ENCODE results near the gene PCDHGB7. TPM values are rescaled to one million over a fixed set of nuclear protein-coding genes. Genes with fewer than 3 reads are reported as not detected.

PCDHGB7 gene
- total RNA-seq, 4 donors from 2014 or later = 7.1 to 27.6 (median 18.1) TPM

Other genes with a start within 250 kb of the PCDHGB7 start
- gene PCDHB7, start 245.0 kb upstream of the PCDHGB7 start, total RNA-seq = 1 to 10 TPM in 3 of 4 donors, under 1 TPM in 1; 0.51 to 8.0 (median 5.7) TPM
- 1 to 10 TPM in 2 of 4 donors, under 1 TPM in 2; under 0.01 to 5.4 (median 2.1) TPM for gene PCDHB8, start 239.9 kb upstream of the PCDHGB7 start, total RNA-seq
- gene PCDHB16, start 235.3 kb upstream of the PCDHGB7 start, total RNA-seq = 10 to 100 TPM in 1 of 4 donors, 1 to 10 TPM in 3; 3.8 to 10.2 (median 5.0) TPM
- gene PCDHB9, start 230.5 kb upstream of the PCDHGB7 start, total RNA-seq = 1 to 10 TPM; 1.8 to 5.5 (median 4.8) TPM
- gene PCDHB10, start 225.3 kb upstream of the PCDHGB7 start, total RNA-seq = 1 to 10 TPM; 2.6 to 8.3 (median 4.7) TPM
- gene PCDHB11, start 218.1 kb upstream of the PCDHGB7 start, total RNA-seq = 1 to 10 TPM; 2.4 to 9.8 (median 6.9) TPM
- gene PCDHB12, start 209.0 kb upstream of the PCDHGB7 start, total RNA-seq = 10 to 100 TPM in 1 of 4 donors, 1 to 10 TPM in 2, under 1 TPM in 1; 0.88 to 20.5 (median 9.1) TPM
- gene PCDHB13, start 203.8 kb upstream of the PCDHGB7 start, total RNA-seq = 10 to 100 TPM in 1 of 4 donors, 1 to 10 TPM in 3; 6.2 to 26.1 (median 8.5) TPM
- gene PCDHB14, start 194.3 kb upstream of the PCDHGB7 start, total RNA-seq = 10 to 100 TPM in 2 of 4 donors, 1 to 10 TPM in 2; 3.6 to 14.7 (median 9.3) TPM
- gene PCDHB15, start 172.3 kb upstream of the PCDHGB7 start, total RNA-seq = 10 to 100 TPM in 3 of 4 donors, 1 to 10 TPM in 1; 5.0 to 17.8 (median 12.1) TPM
- 1 to 10 TPM in 2 of 4 donors, under 1 TPM in 1, not detected in 1; 0.28 to 2.4 (median 2.3) TPM for gene SLC25A2, start 113.6 kb upstream of the PCDHGB7 start, total RNA-seq
- gene TAF7, start 96.9 kb upstream of the PCDHGB7 start, total RNA-seq = 100 to 1,000 TPM in 2 of 4 donors, 10 to 100 TPM in 2; 76.1 to 121 (median 98.0) TPM
- 1 to 10 TPM in 2 of 4 donors, under 1 TPM in 2; under 0.01 to 3.3 (median 1.5) TPM for gene PCDHGA1, start 87.2 kb upstream of the PCDHGB7 start, total RNA-seq
- 10 to 100 TPM in 2 of 4 donors, 1 to 10 TPM in 2; 3.2 to 11.6 (median 9.3) TPM for gene PCDHGA2, start 78.9 kb upstream of the PCDHGB7 start, total RNA-seq
- 1 to 10 TPM in 3 of 4 donors, under 1 TPM in 1; 0.51 to 8.2 (median 5.6) TPM for gene PCDHGA3, start 73.8 kb upstream of the PCDHGB7 start, total RNA-seq
- gene PCDHGB1, start 67.6 kb upstream of the PCDHGB7 start, total RNA-seq = 1 to 10 TPM in 3 of 4 donors, not detected in 1; 4.4 to 7.4 (median 6.9) TPM
- gene PCDHGA4, start 62.7 kb upstream of the PCDHGB7 start, total RNA-seq = 10 to 100 TPM in 1 of 4 donors, 1 to 10 TPM in 2, under 1 TPM in 1; 0.59 to 16.1 (median 8.7) TPM
- 10 to 100 TPM in 2 of 4 donors, 1 to 10 TPM in 1, under 1 TPM in 1; 0.59 to 17.9 (median 8.7) TPM for gene PCDHGB2, start 57.7 kb upstream of the PCDHGB7 start, total RNA-seq
- 10 to 100 TPM in 3 of 4 donors, 1 to 10 TPM in 1; 1.8 to 11.5 (median 11.2) TPM for gene PCDHGA5, start 53.5 kb upstream of the PCDHGB7 start, total RNA-seq
- gene PCDHGB3, start 47.4 kb upstream of the PCDHGB7 start, total RNA-seq = 10 to 100 TPM in 2 of 4 donors, 1 to 10 TPM in 1, under 1 TPM in 1; 0.59 to 14.1 (median 8.1) TPM
- 10 to 100 TPM in 3 of 4 donors, 1 to 10 TPM in 1; 4.4 to 16.6 (median 14.3) TPM for gene PCDHGA6, start 43.8 kb upstream of the PCDHGB7 start, total RNA-seq
- 10 to 100 TPM in 3 of 4 donors, 1 to 10 TPM in 1; 10.0 to 14.1 (median 11.8) TPM for gene PCDHGA7, start 34.9 kb upstream of the PCDHGB7 start, total RNA-seq
- gene PCDHGB4, start 30.0 kb upstream of the PCDHGB7 start, total RNA-seq = 10 to 100 TPM in 3 of 4 donors, 1 to 10 TPM in 1; 8.2 to 17.1 (median 14.9) TPM
- 1 to 10 TPM in 3 of 4 donors, under 1 TPM in 1; 0.59 to 9.0 (median 5.1) TPM for gene PCDHGA8, start 25.0 kb upstream of the PCDHGB7 start, total RNA-seq
- gene PCDHGB5, start 19.7 kb upstream of the PCDHGB7 start, total RNA-seq = 10 to 100 TPM in 3 of 4 donors, 1 to 10 TPM in 1; 10.0 to 33.6 (median 20.6) TPM
- 10 to 100 TPM; 11.8 to 18.7 (median 16.7) TPM for gene PCDHGA9, start 14.9 kb upstream of the PCDHGB7 start, total RNA-seq
- gene PCDHGB6, start 9.7 kb upstream of the PCDHGB7 start, total RNA-seq = 10 to 100 TPM in 2 of 4 donors, 1 to 10 TPM in 2; 3.1 to 21.1 (median 11.5) TPM
- gene PCDHGA10, start 4.7 kb upstream of the PCDHGB7 start, total RNA-seq = 10 to 100 TPM in 1 of 4 donors, 1 to 10 TPM in 3; 2.4 to 11.2 (median 6.6) TPM
- gene PCDHGA11, start 3.4 kb downstream of the PCDHGB7 start, total RNA-seq = 10 to 100 TPM in 3 of 4 donors, 1 to 10 TPM in 1; 9.4 to 13.2 (median 12.0) TPM
- gene PCDHGA12, start 12.8 kb downstream of the PCDHGB7 start, total RNA-seq = 10 to 100 TPM in 3 of 4 donors, 1 to 10 TPM in 1; 2.9 to 22.0 (median 14.5) TPM
- gene PCDHGC3, start 58.3 kb downstream of the PCDHGB7 start, total RNA-seq = 100 to 1,000 TPM in 3 of 4 donors, 10 to 100 TPM in 1; 25.9 to 146 (median 123) TPM
- gene PCDHGC4, start 67.4 kb downstream of the PCDHGB7 start, total RNA-seq = 1 to 10 TPM; 2.9 to 8.0 (median 6.7) TPM
- 1 to 10 TPM in 3 of 4 donors, under 1 TPM in 1; under 0.01 to 7.5 (median 3.4) TPM for gene PCDHGC5, start 71.4 kb downstream of the PCDHGB7 start, total RNA-seq
- gene DIAPH1, start 201.3 kb downstream of the PCDHGB7 start, total RNA-seq = 10 to 100 TPM; 27.7 to 69.4 (median 30.2) TPM
- gene HDAC3, start 219.2 kb downstream of the PCDHGB7 start, total RNA-seq = 10 to 100 TPM; 24.8 to 68.0 (median 46.0) TPM
- 1 to 10 TPM in 1 of 4 donors, under 1 TPM in 1, not detected in 2; 0.35 to 1.7 TPM for gene RELL2, start 219.3 kb downstream of the PCDHGB7 start, total RNA-seq
- gene FCHSD1, start 233.7 kb downstream of the PCDHGB7 start, total RNA-seq = 10 to 100 TPM in 2 of 4 donors, 1 to 10 TPM in 2; 2.4 to 27.2 (median 11.3) TPM

Data from uterus (tissue), 4 donors.